Activated CD8-positive, alpha-beta memory T cell treated with anti-CD3 and anti-CD28 coated beads, Interleukin-2, amount 50 U/mL, for 48 hours (primary cell): Measurements from ENCODE around the gene DHRSX.
"Not testable (repeated sequence)": the region's sequence is repeated elsewhere in the genome, so short reads cannot be mapped to it uniquely, and the experiment has no call there.

Source experiments
- DNase-seq: peaks from one replicate; pipeline ENCODE4 v3.0.0-alpha.2; 2020

The DHRSX gene

GRCh38 chrX:2389731-2390130, 111.0 kb downstream of the DHRSX start:
- not testable (repeated sequence) for DNase-seq

- DNase-seq: no peak
These were observed 111.5 kb downstream of the DHRSX start for GRCh38 chrX:2389324-2389723.

GRCh38 chrX:2388669-2389068, 112.1 kb downstream of the DHRSX start:
- no peak for DNase-seq

- DNase-seq: no peak
These were observed 113.0 kb downstream of the DHRSX start for GRCh38 chrX:2387614-2388239.

- DNase-seq: no peak
These were observed 115.6 kb downstream of the DHRSX start for GRCh38 chrX:2385224-2385623.

GRCh38 chrX:2384486-2384885, 116.3 kb downstream of the DHRSX start:
- DNase-seq: no peak

- DNase-seq: no peak
These were observed 117.0 kb downstream of the DHRSX start for GRCh38 chrX:2383735-2384134.

GRCh38 chrX:2383144-2383543, 117.6 kb downstream of the DHRSX start:
- DNase-seq: no peak

- not testable (repeated sequence) for DNase-seq
These were observed 118.2 kb downstream of the DHRSX start for GRCh38 chrX:2382433-2383048.

GRCh38 chrX:2376166-2376565, 124.6 kb downstream of the DHRSX start:
- DNase-seq: no peak

GRCh38 chrX:2374086-2374485, 126.7 kb downstream of the DHRSX start:
- no peak for DNase-seq

- DNase-seq: no peak
These were observed 127.2 kb downstream of the DHRSX start for GRCh38 chrX:2373615-2374014.

- DNase-seq: no peak
These were observed 129.6 kb downstream of the DHRSX start for GRCh38 chrX:2371026-2371711.

GRCh38 chrX:2370456-2370855, 130.3 kb downstream of the DHRSX start:
- DNase-seq: no peak

GRCh38 chrX:2369206-2369605, 131.6 kb downstream of the DHRSX start:
- DNase-seq: no peak

GRCh38 chrX:2360731-2361130, 140.0 kb downstream of the DHRSX start:
- DNase-seq: no peak

- DNase-seq: not testable (repeated sequence)
These were observed 141.3 kb downstream of the DHRSX start for GRCh38 chrX:2359522-2359921.

GRCh38 chrX:2351999-2352995, 148.5 kb downstream of the DHRSX start:
- no peak for DNase-seq

GRCh38 chrX:2351321-2351720, 149.5 kb downstream of the DHRSX start:
- DNase-seq: no peak

- not testable (repeated sequence) for DNase-seq
These were observed 150.1 kb downstream of the DHRSX start for GRCh38 chrX:2350703-2351102.

GRCh38 chrX:2350036-2350435, 150.7 kb downstream of the DHRSX start:
- not testable (repeated sequence) for DNase-seq

- DNase-seq: no peak
These were observed 152.6 kb downstream of the DHRSX start for GRCh38 chrX:2348211-2348610.

- no peak for DNase-seq
These were observed 154.6 kb downstream of the DHRSX start for GRCh38 chrX:2346158-2346557.
